Natural killer cell (primary cell): Measurements from ENCODE around the gene ACSM6. TPM values are rescaled to one million over a fixed set of nuclear protein-coding genes. Genes with fewer than 3 reads are reported as not detected.

ENCODE experiments used
- ATAC-seq, 3 donors: fragments of 150-1000 bp in 2 of 3; fragments of 200-7000 bp in 1 of 3; cut with Tn5 transposase; 1 replicate in 1 of 3; 2 replicates in 2 of 3; pipeline ENCODE4 v1.10.0; 2021; ENCODE audit warnings: mild to moderate bottlenecking in 2 of 3, moderate library complexity in 2 of 3
- DNase-seq, 2 donors: peaks; one replicate each; pipeline versions ENCODE4 v3.0.0 to v3.0.0-alpha.2; 2013 to 2021; ENCODE audit warnings: mixed read lengths in 1 of 2
- H3K27ac ChIP-seq: one replicate; pipeline ENCODE4 v1.5.1; 2013; ENCODE audit warnings: mild to moderate bottlenecking, low read length
- H3K27me3 ChIP-seq: one replicate; pipeline ENCODE4 v1.6.1; 2013; ENCODE audit warnings: low read length; ENCODE audit not compliant: control insufficient read depth, insufficient read depth
- H3K36me3 ChIP-seq: one replicate; pipeline ENCODE4 v1.6.1; 2013; ENCODE audit warnings: low read length; ENCODE audit not compliant: control insufficient read depth, insufficient read depth
- H3K4me1 ChIP-seq: one replicate; pipeline ENCODE4 v1.6.1; 2013; ENCODE audit warnings: low read length; ENCODE audit not compliant: control insufficient read depth, insufficient read depth
- H3K4me3 ChIP-seq: one replicate; pipeline ENCODE4 v1.5.1; 2013; ENCODE audit warnings: low read length
- H3K9me3 ChIP-seq: one replicate; pipeline ENCODE4 v1.6.1; 2013; ENCODE audit warnings: low read length; ENCODE audit not compliant: control insufficient read depth, insufficient read depth
- H3K27ac Mint-ChIP-seq, 2 donors: one replicate each; pipeline ENCODE4 v1.8.0; 2022; ENCODE audit warnings: mild to moderate bottlenecking in 2 of 2, mixed read lengths in 2 of 2, moderate library complexity in 1 of 2
- H3K27me3 Mint-ChIP-seq, 2 donors: one replicate each; pipeline ENCODE4 v1.8.0; 2022; ENCODE audit warnings: low read depth in 2 of 2, mixed read lengths in 2 of 2
- H3K36me3 Mint-ChIP-seq: one replicate; pipeline ENCODE4 v1.8.0; 2022; ENCODE audit warnings: mixed read lengths
- H3K4me1 Mint-ChIP-seq, 2 donors: one replicate each; pipeline ENCODE4 v1.8.0; 2022; ENCODE audit warnings: mixed read lengths in 2 of 2
- H3K4me3 Mint-ChIP-seq: one replicate; pipeline ENCODE4 v1.8.0; 2022; ENCODE audit warnings: mild to moderate bottlenecking, moderate library complexity, mixed read lengths
- H3K9me3 Mint-ChIP-seq, 2 donors: one replicate each; pipeline ENCODE4 v1.8.0; 2022; ENCODE audit warnings: mixed read lengths in 2 of 2
- CTCF ChIP-seq: fragments of 200-600 bp; IDR thresholded peaks from one replicate; pipeline ENCODE4 v1.8.0; 2022; ENCODE audit warnings: antibody characterized with exemption
- WGBS: methylation state at CpG from one replicate; pipeline ENCODE4 v1.1.7; 2013; ENCODE audit warnings: missing lambda C conversion rate; ENCODE audit not compliant: insufficient coverage; 5-methylcytosine and 5-hydroxymethylcytosine counted together
- intact Hi-C: fragments of 100-400 bp; cut with micrococcal nuclease; formaldehyde crosslinking; loops from one replicate; pipeline ENCODE4 v1.14.2; 2022
- total RNA-seq, 4 donors: library from RNA; stranded (reverse); fragments of 120-200 nt in 1 of 4; gene quantifications; one replicate each; pipeline versions ENCODE4 v1.2.3 to v1.2.4, GENCODE V29; 2013 to 2022

ACSM6 gene
- total RNA-seq, 3 donors from 2014 or later (not counting 1 experiment from before 2014, with no cell fraction given), result not detected

GRCh38 chr10:95233377-95234034, 39.5 kb downstream of the ACSM6 start:
- peaks cover 0 to 3% of the 10 kb centered on the region in 2 donors for H3K27me3 Mint-ChIP-seq
- H3K4me1 Mint-ChIP-seq, result peaks cover 12 to 13% of the 10 kb centered on the region in 2 donors
- H3K4me3 ChIP-seq, result no peak overlapping the region
- TF ChIP-seq CTCF, result no peak
- 92% methylated on average over 2 of the region's 2 CpGs for WGBS
- H3K36me3 ChIP-seq, result peaks cover 4% of the 10 kb centered on the region
- H3K36me3 Mint-ChIP-seq, result peaks cover 7% of the 10 kb centered on the region
- H3K4me1 ChIP-seq, result peaks cover 14% of the 10 kb centered on the region
- no peak overlapping the region for H3K27ac Mint-ChIP-seq
- no peaks in the 10 kb centered on the region for H3K9me3 ChIP-seq
- no peak overlapping the region for H3K4me3 Mint-ChIP-seq
- no peaks in the 10 kb centered on the region for H3K9me3 Mint-ChIP-seq
- no peaks in the 10 kb centered on the region for H3K27me3 ChIP-seq
- ATAC-seq, result no peak
- DNase-seq, result no peak
- H3K27ac ChIP-seq, result no peak overlapping the region
- intact Hi-C loops, result no loop called here

- ATAC-seq, result no peak
- Histone ChIP-seq H3K27ac (no peak overlapping the region), H3K9me3 (no peaks in the 10 kb centered on the region), H3K4me1 (peaks cover 14% of the 10 kb centered on the region), H3K4me3 (no peak overlapping the region), H3K36me3 (peaks cover 4% of the 10 kb centered on the region), H3K27me3 (no peaks in the 10 kb centered on the region)
- Mint-ChIP-seq H3K9me3 (no peaks in the 10 kb centered on the region), H3K36me3 (peaks cover 7% of the 10 kb centered on the region), H3K27ac (no peak overlapping the region), H3K4me1 (peaks cover 12 to 13% of the 10 kb centered on the region in 2 donors), H3K4me3 (no peak overlapping the region), H3K27me3 (no peaks in the 10 kb centered on the region)
- TF ChIP-seq CTCF, result no peak
- intact Hi-C loops, result no loop called here
- DNase-seq, result no peak
- 97% methylated on average over 5 of the region's 5 CpGs for WGBS
Observed at GRCh38 chr10:95234951-95235350, 40.9 kb downstream of the ACSM6 start.

GRCh38 chr10:95235676-95236067, 41.6 kb downstream of the ACSM6 start:
- H3K4me3 Mint-ChIP-seq, result no peak overlapping the region
- Histone ChIP-seq H3K27me3 (no peaks in the 10 kb centered on the region), H3K4me1 (peaks cover 8% of the 10 kb centered on the region), H3K27ac (no peak overlapping the region), H3K4me3 (no peak overlapping the region), H3K36me3 (peaks cover 4% of the 10 kb centered on the region), H3K9me3 (no peaks in the 10 kb centered on the region)
- intact Hi-C loops, result no loop called here
- WGBS, result 96% methylated on average over 3 of the region's 3 CpGs
- ATAC-seq (no peak), DNase-seq (no peak)
- no peak for TF ChIP-seq CTCF
- H3K4me1 Mint-ChIP-seq, result peaks cover 9 to 10% of the 10 kb centered on the region in 2 donors
- no peak overlapping the region for H3K27ac Mint-ChIP-seq
- peaks cover 7% of the 10 kb centered on the region for H3K36me3 Mint-ChIP-seq
- no peaks in the 10 kb centered on the region for H3K27me3 Mint-ChIP-seq
- no peaks in the 10 kb centered on the region for H3K9me3 Mint-ChIP-seq
